ENCODE data around the gene DHODH.

Gene DHODH

GRCh38 chr16:72015124-72015523 lies 6.6 kb downstream of the DHODH start:
- TF ChIP-seq ZFX (IDR thresholded peaks at IDR 0.05) (no peak), CTCF (conservative IDR thresholded peaks at IDR 0.05) (no peak)

GRCh38 chr16:72018470-72018869 lies 9.9 kb downstream of the DHODH start:
- no peak overlapping the region for H3K27ac ChIP-seq
- TF ChIP-seq ZFX (IDR thresholded peaks at IDR 0.05) (no peak), CTCF (conservative IDR thresholded peaks at IDR 0.05) (no peak)

More at GRCh38 chr16:72015124-72015523, 6.6 kb downstream of the DHODH start:
- H3K27ac ChIP-seq = no peak overlapping the region

GRCh38 chr16:72021043-72021442 lies 12.5 kb downstream of the DHODH start:
- TF ChIP-seq CTCF (conservative IDR thresholded peaks at IDR 0.05) (no peak), ZFX (IDR thresholded peaks at IDR 0.05) (no peak)
- no peak overlapping the region for H3K27ac ChIP-seq

GRCh38 chr16:72022127-72022526 lies 13.6 kb downstream of the DHODH start:
- H3K27ac ChIP-seq = peak overlapping the region; percentile 77
- TF ChIP-seq CTCF (conservative IDR thresholded peaks at IDR 0.05) (no peak), ZFX (IDR thresholded peaks at IDR 0.05) (no peak)

GRCh38 chr16:72023962-72024361 lies 15.4 kb downstream of the DHODH start:
- no peak for TF ChIP-seq ZFX (IDR thresholded peaks at IDR 0.05)
- no peak for TF ChIP-seq CTCF (conservative IDR thresholded peaks at IDR 0.05)
- peak overlapping the region; percentile 77 for H3K27ac ChIP-seq

GRCh38 chr16:72024862-72025382 lies 16.4 kb downstream of the DHODH start:
- H3K27ac ChIP-seq = peak overlapping the region; percentile 77

GRCh38 chr16:72025404-72026114 lies 17.0 kb downstream of the DHODH start:
- TF ChIP-seq ZFX (IDR thresholded peaks at IDR 0.05) (no peak), CTCF (conservative IDR thresholded peaks at IDR 0.05) (no peak)
- peak overlapping the region; percentile 77 for H3K27ac ChIP-seq

More at GRCh38 chr16:72024862-72025382, 16.4 kb downstream of the DHODH start:
- no peak for TF ChIP-seq ZFX (IDR thresholded peaks at IDR 0.05)
